ENCODE results near the gene HSD17B4. TPM values are rescaled to one million over a fixed set of nuclear protein-coding genes. Genes with fewer than 3 reads are reported as not detected.
"Not testable (repeated sequence)": the region's sequence is repeated elsewhere in the genome, so short reads cannot be mapped to it uniquely, and the experiment has no call there.

Gene HSD17B4
- total RNA-seq, 1 experiment from 2014 or later = 269 TPM

DNA sequence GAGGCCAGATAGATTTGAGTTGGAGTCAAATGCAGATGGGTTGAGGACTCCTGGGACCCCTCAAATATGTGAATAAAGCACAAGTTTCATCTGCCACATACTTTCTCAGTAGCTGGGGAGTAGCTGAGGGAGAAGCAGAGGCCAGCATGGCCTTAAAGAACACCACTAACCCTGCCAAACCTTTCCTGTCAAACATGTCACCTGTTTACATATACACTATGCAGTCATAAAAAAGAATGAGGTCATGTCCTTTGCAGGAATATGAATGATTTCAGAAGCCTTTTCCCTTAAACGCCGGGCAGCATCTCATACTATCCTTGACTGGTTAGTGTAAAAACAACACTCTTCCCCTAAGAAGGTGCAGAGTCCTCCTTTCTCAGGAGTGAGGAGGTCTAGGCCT lies 25.2 kb upstream of the HSD17B4 start:
- no peaks in the 10 kb centered on the region for H3K4me1 ChIP-seq (ENCODE audit: insufficient read depth, low read length)
- H2BK120ac ChIP-seq (ENCODE audit: low read depth, low read length, poor library complexity, severe bottlenecking) = no peak overlapping the region
- no peak overlapping the region for H4K5ac ChIP-seq (ENCODE audit: insufficient read length, low read depth, low read length)
- no peaks in the 10 kb centered on the region for H3K9me3 ChIP-seq (ENCODE audit: control insufficient read depth, low read depth, low read length)
- no peaks in the 10 kb centered on the region for H3K79me1 ChIP-seq (ENCODE audit: insufficient read depth, low read depth, low read length, poor library complexity, severe bottlenecking)
- H2BK20ac ChIP-seq (ENCODE audit: low read depth, low read length, poor library complexity, severe bottlenecking) = no peak overlapping the region
- H4K20me1 ChIP-seq (ENCODE audit: control insufficient read depth, insufficient read depth, insufficient read length) = no peaks in the 10 kb centered on the region
- no peaks in the 10 kb centered on the region for H3K79me2 ChIP-seq (ENCODE audit: insufficient read depth, low read length)
- no CpG with 5 or more reads among the region's 2 CpGs for WGBS (ENCODE audit: extremely low coverage, insufficient read length, low lambda C conversion rate)
- no peak overlapping the region for H2BK12ac ChIP-seq (ENCODE audit: insufficient read length, low read depth, low read length)
- no peak overlapping the region for H3K4ac ChIP-seq (ENCODE audit: low read depth, low read length)
- H3K27me3 ChIP-seq (ENCODE audit: insufficient read depth, low read length) = no peaks in the 10 kb centered on the region
- Mint-ChIP-seq H3K9me3 (peaks cover 5 to 11% of the 10 kb centered on the region in 2 experiments; a peak in 3 of 5 replicates), H3K27me3 (ENCODE audit: low read depth) (no peaks in the 10 kb centered on the region; the same call in 1 of the 2 replicates), H3K36me3 (ENCODE audit: insufficient read depth in 1 of 3, low read depth in 3 of 3) (peaks cover under 1 to 15% (median 7%) of the 10 kb centered on the region in 3 experiments; a peak in 5 of 7 replicates), H3K27ac (no peak overlapping the region), H3K4me3 (no peak overlapping the region), H3K4me1 (peaks cover 16 to 17% of the 10 kb centered on the region in 2 experiments)
- no peak overlapping the region for H3K4me2 ChIP-seq (ENCODE audit: insufficient read depth, insufficient read length, low read length)
- TF ChIP-seq, protein P1, sequence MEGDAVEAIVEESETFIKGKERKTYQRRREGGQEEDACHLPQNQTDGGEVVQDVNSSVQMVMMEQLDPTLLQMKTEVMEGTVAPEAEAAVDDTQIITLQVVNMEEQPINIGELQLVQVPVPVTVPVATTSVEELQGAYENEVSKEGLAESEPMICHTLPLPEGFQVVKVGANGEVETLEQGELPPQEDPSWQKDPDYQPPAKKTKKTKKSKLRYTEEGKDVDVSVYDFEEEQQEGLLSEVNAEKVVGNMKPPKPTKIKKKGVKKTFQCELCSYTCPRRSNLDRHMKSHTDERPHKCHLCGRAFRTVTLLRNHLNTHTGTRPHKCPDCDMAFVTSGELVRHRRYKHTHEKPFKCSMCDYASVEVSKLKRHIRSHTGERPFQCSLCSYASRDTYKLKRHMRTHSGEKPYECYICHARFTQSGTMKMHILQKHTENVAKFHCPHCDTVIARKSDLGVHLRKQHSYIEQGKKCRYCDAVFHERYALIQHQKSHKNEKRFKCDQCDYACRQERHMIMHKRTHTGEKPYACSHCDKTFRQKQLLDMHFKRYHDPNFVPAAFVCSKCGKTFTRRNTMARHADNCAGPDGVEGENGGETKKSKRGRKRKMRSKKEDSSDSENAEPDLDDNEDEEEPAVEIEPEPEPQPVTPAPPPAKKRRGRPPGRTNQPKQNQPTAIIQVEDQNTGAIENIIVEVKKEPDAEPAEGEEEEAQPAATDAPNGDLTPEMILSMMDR (conservative IDR thresholded peaks at IDR 0.05) = no peak
- no peak overlapping the region for H3K18ac ChIP-seq (ENCODE audit: insufficient read length, low read depth, low read length)
- no peak overlapping the region for H2BK15ac ChIP-seq (ENCODE audit: low read depth, low read length)
- H3K9ac ChIP-seq (ENCODE audit: extremely low read depth, insufficient read length, low read length) = no peak overlapping the region
- H2BK5ac ChIP-seq (ENCODE audit: insufficient read length, low read length) = no peak overlapping the region
- H4K8ac ChIP-seq (replicated peaks; ENCODE audit: insufficient read length, low read depth, low read length) = no peak overlapping the region
- no peak overlapping the region for H2AK5ac ChIP-seq (ENCODE audit: insufficient read length, low read length)
- H3K56ac ChIP-seq (ENCODE audit: insufficient read length, low read depth, low read length) = no peak overlapping the region
- H3K23ac ChIP-seq (ENCODE audit: insufficient read length, low read depth, low read length) = no peak overlapping the region
- H3K27ac ChIP-seq (ENCODE audit: insufficient read length, low read depth, low read length) = no peak overlapping the region
- no peak overlapping the region for H3K14ac ChIP-seq (ENCODE audit: insufficient read depth, low read length)
- no peaks in the 10 kb centered on the region for H3K23me2 ChIP-seq (ENCODE audit: insufficient read length, low read depth, low read length, poor library complexity, severe bottlenecking)
- no peak overlapping the region for H3T11ph ChIP-seq (ENCODE audit: low read length)
- DNase-seq = no peak
- H2AFZ ChIP-seq (ENCODE audit: low read length) = no peak overlapping the region
- no peak overlapping the region for H4K91ac ChIP-seq (ENCODE audit: insufficient read length, low read depth, low read length)

DNA sequence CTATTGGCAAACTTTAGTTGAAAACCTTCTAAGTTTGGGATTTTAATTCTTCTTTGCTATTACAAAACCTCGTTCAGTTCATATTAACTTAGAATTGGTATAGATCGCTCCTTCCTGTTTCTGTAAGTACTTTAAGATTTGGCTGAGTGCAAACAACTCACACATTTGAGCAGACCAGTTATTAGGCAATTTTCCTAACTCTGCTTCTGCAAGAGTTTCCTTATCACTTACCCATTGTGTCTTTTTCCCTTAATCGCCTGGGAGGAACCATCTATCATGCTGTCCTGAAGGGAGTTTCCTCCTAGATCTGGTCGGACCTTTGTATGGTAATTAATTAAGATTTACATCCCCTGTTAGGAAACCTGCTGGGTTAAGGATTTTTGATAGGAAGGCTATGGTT lies 24.7 kb upstream of the HSD17B4 start:
- H3K23ac ChIP-seq (ENCODE audit: insufficient read length, low read depth, low read length); H3K9ac ChIP-seq (ENCODE audit: extremely low read depth, insufficient read length, low read length); H2BK120ac ChIP-seq (ENCODE audit: low read depth, low read length, poor library complexity, severe bottlenecking); H2AFZ ChIP-seq (ENCODE audit: low read length); H3K18ac ChIP-seq (ENCODE audit: insufficient read length, low read depth, low read length); H4K5ac ChIP-seq (ENCODE audit: insufficient read length, low read depth, low read length); H3T11ph ChIP-seq (ENCODE audit: low read length); H3K4me3 Mint-ChIP-seq; H2BK5ac ChIP-seq (ENCODE audit: insufficient read length, low read length); H2BK12ac ChIP-seq (ENCODE audit: insufficient read length, low read depth, low read length); H3K27me3 ChIP-seq (ENCODE audit: insufficient read depth, low read length); H3K27ac ChIP-seq (ENCODE audit: insufficient read length, low read depth, low read length); H3K56ac ChIP-seq (ENCODE audit: insufficient read length, low read depth, low read length); DNase-seq; H3K4me1 ChIP-seq (ENCODE audit: insufficient read depth, low read length); H4K8ac ChIP-seq (replicated peaks; ENCODE audit: insufficient read length, low read depth, low read length); H2BK20ac ChIP-seq (ENCODE audit: low read depth, low read length, poor library complexity, severe bottlenecking); H2BK15ac ChIP-seq (ENCODE audit: low read depth, low read length); H3K9me3 ChIP-seq (ENCODE audit: control insufficient read depth, low read depth, low read length); H4K91ac ChIP-seq (ENCODE audit: insufficient read length, low read depth, low read length); H2AK5ac ChIP-seq (ENCODE audit: insufficient read length, low read length); H4K20me1 ChIP-seq (ENCODE audit: control insufficient read depth, insufficient read depth, insufficient read length); H3K14ac ChIP-seq (ENCODE audit: insufficient read depth, low read length); H3K23me2 ChIP-seq (ENCODE audit: insufficient read length, low read depth, low read length, poor library complexity, severe bottlenecking); H3K4me2 ChIP-seq (ENCODE audit: insufficient read depth, insufficient read length, low read length); H3K79me2 ChIP-seq (ENCODE audit: insufficient read depth, low read length); H3K4ac ChIP-seq (ENCODE audit: low read depth, low read length); H3K27me3 Mint-ChIP-seq (ENCODE audit: low read depth); H3K27ac Mint-ChIP-seq; H3K79me1 ChIP-seq (ENCODE audit: insufficient read depth, low read depth, low read length, poor library complexity, severe bottlenecking): not testable (repeated sequence)
- Mint-ChIP-seq H3K9me3 (peaks cover 8 to 16% of the 10 kb centered on the region in 2 experiments; a peak in 4 of 5 replicates), H3K36me3 (ENCODE audit: insufficient read depth in 1 of 3, low read depth in 3 of 3) (peaks cover 6 to 21% (median 7%) of the 10 kb centered on the region in 3 experiments; a peak in 6 of 7 replicates), H3K4me1 (peaks cover 16 to 17% of the 10 kb centered on the region in 2 experiments)
- WGBS (ENCODE audit: extremely low coverage, insufficient read length, low lambda C conversion rate) = no CpG with 5 or more reads among the region's 4 CpGs

Measured in H9 (cell line).